Stomach (tissue), 9 donors: ENCODE results near the gene HMGCS1. TPM values are rescaled to one million over a fixed set of nuclear protein-coding genes. Genes with fewer than 3 reads are reported as not detected.
"Not testable (repeated sequence)": the region's sequence is repeated elsewhere in the genome, so short reads cannot be mapped to it uniquely, and the experiment has no call there.

Source experiments
- DNase-seq, 2 donors: peaks; one replicate each; pipeline versions ENCODE4 v3.0.0 to v3.0.0-alpha.2; 2013 to 2019
- H3K27ac ChIP-seq, 5 donors: fragments of 200-600 bp in 4 of 5; sonication (generic) in 4 of 5; one replicate each; pipeline ENCODE4 v1.5.1; 2013 to 2019; ENCODE audit warnings: mild to moderate bottlenecking in 1 of 5, moderate library complexity in 1 of 5
- H3K27me3 ChIP-seq, 3 donors: fragments of 200-600 bp; sonication (generic); one replicate each; pipeline ENCODE4 v1.5.1; 2017 to 2019; ENCODE audit warnings: mixed run types in 1 of 3
- H3K36me3 ChIP-seq, 4 donors: fragments of 200-600 bp; sonication (generic); 1 replicate in 3 of 4; 2 replicates in 1 of 4; pipeline ENCODE4 v1.5.1; 2016 to 2019
- H3K4me1 ChIP-seq, 4 donors: fragments of 200-600 bp; sonication (generic); one replicate each; pipeline ENCODE4 v1.5.1; 2016 to 2019
- H3K4me3 ChIP-seq, 4 donors: fragments of 200-600 bp; sonication (generic) in 3 of 4; one replicate each; pipeline ENCODE4 v1.5.1; 2016 to 2019; ENCODE audit warnings: mild to moderate bottlenecking in 1 of 4
- H3K9me3 ChIP-seq, 4 donors: fragments of 200-600 bp; sonication (generic); one replicate each; pipeline ENCODE4 v1.5.1; 2016 to 2019
- EP300 ChIP-seq: sonication (generic); formaldehyde crosslinking; IDR thresholded peaks from one replicate; pipeline ENCODE4 v1.6.1; 2017; ENCODE audit warnings: antibody characterized with exemption
- POLR2A ChIP-seq, 4 donors: fragments of 450-650 bp; IDR thresholded peaks; one replicate each; pipeline ENCODE4 v1.6.1; 2016; ENCODE audit warnings: antibody characterized with exemption in 4 of 4, control low read depth in 2 of 4, mild to moderate bottlenecking in 1 of 4, moderate library complexity in 1 of 4
- POLR2AphosphoS5 ChIP-seq, 3 donors: sonication (generic); formaldehyde crosslinking; IDR thresholded peaks; one replicate each; pipeline ENCODE4 v1.6.1; 2016; ENCODE audit warnings: antibody characterized with exemption in 3 of 3
- WGBS, 5 donors: extraction: QIAGEN DNeasy Blood & Tissue Kit in 3 of 5; methylation state at CpG; one replicate each; pipeline versions ENCODE4 v1.1.5 to v1.1.7; 2013 to 2018; 5-methylcytosine and 5-hydroxymethylcytosine counted together
- intact Hi-C: fragments of 100-400 bp; cut with DNase I; formaldehyde crosslinking; loops from one replicate; pipeline ENCODE4 v1.15.1; 2023; ENCODE audit warnings: low total_unique reads
- polyA plus RNA-seq, 3 donors: library from polyadenylated mRNA; stranded (reverse); fragments of 200-250 nt; gene quantifications; one replicate each; pipeline ENCODE4 v1.2.3, GENCODE V29; 2013
- total RNA-seq, 5 donors: library from RNA; depleted of rRNA; stranded (reverse); fragments of >200 nt; gene quantifications; one replicate each; pipeline versions ENCODE4 v1.1.0 to v1.2.3, GENCODE V29; 2014 to 2016
- TF ChIP-seq, protein P1 (sequence below), 7 experiments: fragments of 450-650 bp in 4 of 7; fragments of 200-600 bp in 3 of 7; sonication (generic) in 3 of 7; IDR thresholded peaks; one replicate each; pipeline ENCODE4 v1.5.1; 2016 to 2019; ENCODE audit warnings: antibody characterized with exemption in 7 of 7, control low read depth in 2 of 7, mild to moderate bottlenecking in 1 of 7
- donor health status: healthy with polysubstance abuse.
- donor health status: Bipolar disorder and iron deficiency.
- donor health status: healthy.

Gene HMGCS1
- total and polyA plus RNA-seq, 8 donors: 2.9 to 97.9 (median 46.3) TPM

GRCh38 chr5:43268188-43268820 is 44.9 kb downstream of the HMGCS1 start:
- Histone ChIP-seq H3K36me3 (no peaks in the 10 kb centered on the region), H3K27ac (no peak overlapping the region), H3K9me3 (peaks cover 0 to 9% (median 0%) of the 10 kb centered on the region in 4 donors), H3K4me1 (no peaks in the 10 kb centered on the region), H3K4me3 (no peak overlapping the region), H3K27me3 (no peaks in the 10 kb centered on the region)
- TF ChIP-seq, protein P1, sequence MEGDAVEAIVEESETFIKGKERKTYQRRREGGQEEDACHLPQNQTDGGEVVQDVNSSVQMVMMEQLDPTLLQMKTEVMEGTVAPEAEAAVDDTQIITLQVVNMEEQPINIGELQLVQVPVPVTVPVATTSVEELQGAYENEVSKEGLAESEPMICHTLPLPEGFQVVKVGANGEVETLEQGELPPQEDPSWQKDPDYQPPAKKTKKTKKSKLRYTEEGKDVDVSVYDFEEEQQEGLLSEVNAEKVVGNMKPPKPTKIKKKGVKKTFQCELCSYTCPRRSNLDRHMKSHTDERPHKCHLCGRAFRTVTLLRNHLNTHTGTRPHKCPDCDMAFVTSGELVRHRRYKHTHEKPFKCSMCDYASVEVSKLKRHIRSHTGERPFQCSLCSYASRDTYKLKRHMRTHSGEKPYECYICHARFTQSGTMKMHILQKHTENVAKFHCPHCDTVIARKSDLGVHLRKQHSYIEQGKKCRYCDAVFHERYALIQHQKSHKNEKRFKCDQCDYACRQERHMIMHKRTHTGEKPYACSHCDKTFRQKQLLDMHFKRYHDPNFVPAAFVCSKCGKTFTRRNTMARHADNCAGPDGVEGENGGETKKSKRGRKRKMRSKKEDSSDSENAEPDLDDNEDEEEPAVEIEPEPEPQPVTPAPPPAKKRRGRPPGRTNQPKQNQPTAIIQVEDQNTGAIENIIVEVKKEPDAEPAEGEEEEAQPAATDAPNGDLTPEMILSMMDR (IDR thresholded peaks at IDR 0.05): no peak
- no peak for TF ChIP-seq POLR2A (IDR thresholded peaks at IDR 0.05)
- TF ChIP-seq POLR2AphosphoS5 (IDR thresholded peaks at IDR 0.05): no peak
- DNase-seq: no peak
- 48 to 86% (median 73%) methylated on average over 1 of the region's 1 CpG for WGBS, 5 donors
- intact Hi-C loops: no loop called here

DNA sequence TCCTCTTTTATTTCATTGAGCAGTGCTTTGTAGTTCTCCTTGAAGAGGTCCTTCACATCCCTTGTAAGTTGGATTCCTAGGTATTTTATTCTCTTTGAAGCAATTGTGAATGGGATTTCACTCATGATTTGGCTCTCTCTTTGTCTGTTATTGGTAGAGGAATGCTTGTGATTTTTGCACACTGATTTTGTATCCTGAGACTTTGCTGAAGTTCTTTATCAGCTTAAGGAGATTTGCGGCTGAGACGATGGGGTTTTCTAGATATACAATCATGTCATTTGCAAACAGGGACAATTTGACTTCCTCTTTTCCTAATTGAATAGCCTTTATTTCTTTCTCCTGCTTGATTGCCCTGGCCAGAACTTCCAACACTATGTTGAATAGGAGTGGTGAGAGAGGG is 50.9 kb downstream of the HMGCS1 start:
- intact Hi-C loops, H3K9me3 ChIP-seq, DNase-seq: not testable (repeated sequence)

DNA sequence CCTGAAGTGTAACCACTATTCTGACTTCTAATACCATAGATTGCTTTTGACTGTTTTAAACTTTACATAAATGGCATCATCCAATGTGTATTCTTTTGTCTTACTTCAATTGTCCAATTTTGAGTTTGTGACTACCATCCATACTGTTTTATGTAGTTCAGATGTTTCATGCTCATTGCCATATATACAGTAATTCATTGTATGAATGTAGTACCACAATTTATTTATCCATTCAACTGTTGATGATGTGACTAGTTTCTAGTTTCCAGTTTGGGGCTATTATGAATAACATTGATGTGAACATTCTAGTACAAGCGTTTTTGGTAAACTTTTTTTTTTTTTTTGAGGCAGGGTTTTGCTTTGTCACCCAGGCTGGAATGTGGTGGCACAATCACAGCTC is 55.1 kb downstream of the HMGCS1 start:
- intact Hi-C loops: no loop called here
- 74 to 94% (median 84%) methylated on average over 1 of the region's 1 CpG for WGBS, 5 donors
- TF ChIP-seq POLR2AphosphoS5 (IDR thresholded peaks at IDR 0.05): no peak

More for the DNA sequence above, 50.9 kb downstream of the HMGCS1 start:
- not testable (repeated sequence) for H3K27me3 ChIP-seq, H3K27ac ChIP-seq, H3K4me1 ChIP-seq, H3K4me3 ChIP-seq, H3K36me3 ChIP-seq
- WGBS, 5 donors: 77 to 92% (median 81%) methylated on average over 2 of the region's 2 CpGs

GRCh38 chr5:43256261-43256966 is 56.8 kb downstream of the HMGCS1 start:
- H3K27ac ChIP-seq: peak overlapping the region in 2 of 5 donors; percentile 16 to 41
- WGBS, 5 donors: 21 to 32% (median 29%) methylated on average over 2 of the region's 2 CpGs
- no peak for TF ChIP-seq EP300
- TF ChIP-seq POLR2A (IDR thresholded peaks at IDR 0.05): no peak
- no peak for TF ChIP-seq POLR2AphosphoS5 (IDR thresholded peaks at IDR 0.05)
- TF ChIP-seq, protein P1 (IDR thresholded peaks at IDR 0.05): no peak
- H3K4me3 ChIP-seq: no peak overlapping the region
- H3K36me3 ChIP-seq: no peaks in the 10 kb centered on the region
- H3K27me3 ChIP-seq: no peaks in the 10 kb centered on the region
- H3K9me3 ChIP-seq: no peaks in the 10 kb centered on the region
- intact Hi-C loops: no loop called here
- peak in 1 of 2 donors; percentile 33 for DNase-seq
- peaks cover 0 to 11% (median 4%) of the 10 kb centered on the region in 4 donors for H3K4me1 ChIP-seq

More for the DNA sequence above, 55.1 kb downstream of the HMGCS1 start:
- H3K36me3 ChIP-seq: no peaks in the 10 kb centered on the region
- no peak overlapping the region for H3K27ac ChIP-seq
- H3K4me1 ChIP-seq: peaks cover 0 to 11% (median 4%) of the 10 kb centered on the region in 4 donors
- H3K27me3 ChIP-seq: no peaks in the 10 kb centered on the region
- no peaks in the 10 kb centered on the region for H3K9me3 ChIP-seq
- no peak overlapping the region for H3K4me3 ChIP-seq
- DNase-seq: no peak

DNA sequence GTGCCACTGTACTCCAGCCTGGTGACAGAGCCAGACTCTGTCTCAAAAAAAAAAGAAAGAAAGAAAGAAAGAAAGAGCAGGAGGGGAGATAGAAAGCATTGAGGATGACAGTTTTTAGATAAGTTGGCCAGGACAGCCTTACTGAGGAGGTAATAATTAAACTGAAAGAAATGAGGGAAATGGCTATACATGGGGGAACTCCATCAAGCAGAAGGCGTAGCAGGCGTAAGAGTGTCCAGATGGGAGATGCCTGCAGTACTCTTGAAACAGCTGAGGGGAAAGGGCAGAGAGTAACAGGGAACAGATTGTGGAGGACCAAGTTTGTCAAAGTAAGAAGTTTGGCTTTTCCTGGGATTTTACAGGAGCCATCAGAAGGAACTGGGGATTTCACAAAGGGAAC is 57.5 kb downstream of the HMGCS1 start:
- Histone ChIP-seq H3K9me3 (no peaks in the 10 kb centered on the region), H3K4me1 (peaks cover 0 to 11% (median 4%) of the 10 kb centered on the region in 4 donors), H3K27ac (no peak overlapping the region), H3K36me3 (no peaks in the 10 kb centered on the region), H3K4me3 (no peak overlapping the region), H3K27me3 (no peaks in the 10 kb centered on the region)
- TF ChIP-seq, protein P1 (IDR thresholded peaks at IDR 0.05): no peak
- 68 to 94% (median 88%) methylated on average over 2 of the region's 2 CpGs for WGBS, 5 donors
- DNase-seq: no peak
- intact Hi-C loops: no loop called here
